Activated naive CD8-positive, alpha-beta T cell (primary cell): ENCODE measurements around the gene SAMD5.

Experiments
- H3K27ac Mint-ChIP-seq: one replicate; pipeline ENCODE4 v1.8.0; 2021; ENCODE audit warnings: mixed read lengths
- H3K27me3 Mint-ChIP-seq: one replicate; pipeline ENCODE4 v1.8.0; 2021; ENCODE audit warnings: mixed read lengths
- H3K36me3 Mint-ChIP-seq: one replicate; pipeline ENCODE4 v1.8.0; 2021; ENCODE audit warnings: mixed read lengths
- H3K4me1 Mint-ChIP-seq: one replicate; pipeline ENCODE4 v1.8.0; 2021; ENCODE audit warnings: low read depth, mixed read lengths
- H3K4me3 Mint-ChIP-seq: one replicate; pipeline ENCODE4 v1.8.0; 2021; ENCODE audit warnings: mild to moderate bottlenecking, mixed read lengths
- H3K9me3 Mint-ChIP-seq: one replicate; pipeline ENCODE4 v1.8.0; 2021; ENCODE audit warnings: low read depth, mixed read lengths

Gene SAMD5

GRCh38 chr6:147546501-147547368 lies 38.2 kb downstream of the SAMD5 start:
- Mint-ChIP-seq H3K9me3 (no peaks in the 10 kb centered on the region), H3K4me1 (no peaks in the 10 kb centered on the region), H3K4me3 (no peak overlapping the region), H3K36me3 (no peaks in the 10 kb centered on the region), H3K27me3 (peaks cover 3% of the 10 kb centered on the region), H3K27ac (no peak overlapping the region)

- no peaks in the 10 kb centered on the region for H3K9me3 Mint-ChIP-seq
- H3K36me3 Mint-ChIP-seq, result no peaks in the 10 kb centered on the region
- no peaks in the 10 kb centered on the region for H3K4me1 Mint-ChIP-seq
- no peak overlapping the region for H3K27ac Mint-ChIP-seq
- peaks cover 3% of the 10 kb centered on the region for H3K27me3 Mint-ChIP-seq
- no peak overlapping the region for H3K4me3 Mint-ChIP-seq
Observed at GRCh38 chr6:147547369-147547902, 38.9 kb downstream of the SAMD5 start.

GRCh38 chr6:147548921-147549475 lies 40.5 kb downstream of the SAMD5 start:
- Mint-ChIP-seq H3K9me3 (no peaks in the 10 kb centered on the region), H3K27me3 (peaks cover 3% of the 10 kb centered on the region), H3K4me1 (no peaks in the 10 kb centered on the region), H3K4me3 (no peak overlapping the region), H3K36me3 (no peaks in the 10 kb centered on the region), H3K27ac (no peak overlapping the region)

DNA sequence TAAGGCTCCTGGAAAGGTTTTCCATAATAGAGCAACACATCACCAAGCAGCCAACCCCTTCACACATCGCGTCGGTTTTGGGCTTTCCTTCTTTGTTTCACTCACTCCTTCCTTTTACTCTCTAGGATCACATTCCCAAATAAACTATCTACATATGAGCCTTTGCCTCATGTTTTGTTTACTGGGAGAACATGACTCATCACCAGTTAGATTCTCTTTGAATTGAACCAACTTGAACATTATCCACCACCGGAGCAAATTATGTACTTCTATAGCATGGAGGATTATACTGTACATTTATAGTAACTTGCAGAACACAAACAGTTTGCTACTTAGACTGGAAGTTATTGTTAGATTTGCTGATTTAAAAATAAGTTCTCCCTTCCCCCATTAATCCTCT lies 41.0 kb downstream of the SAMD5 start:
- H3K4me3 Mint-ChIP-seq, result no peak overlapping the region

GRCh38 chr6:147551976-147552375 lies 43.5 kb downstream of the SAMD5 start:
- Mint-ChIP-seq H3K4me1 (no peaks in the 10 kb centered on the region), H3K9me3 (no peaks in the 10 kb centered on the region), H3K27ac (no peak overlapping the region), H3K36me3 (no peaks in the 10 kb centered on the region), H3K27me3 (peaks cover 7% of the 10 kb centered on the region), H3K4me3 (no peak overlapping the region)

More for the DNA sequence above, 41.0 kb downstream of the SAMD5 start:
- H3K27ac Mint-ChIP-seq, result no peak overlapping the region
- H3K27me3 Mint-ChIP-seq, result peaks cover 3% of the 10 kb centered on the region
- no peaks in the 10 kb centered on the region for H3K36me3 Mint-ChIP-seq
- no peaks in the 10 kb centered on the region for H3K9me3 Mint-ChIP-seq
- H3K4me1 Mint-ChIP-seq, result no peaks in the 10 kb centered on the region

DNA sequence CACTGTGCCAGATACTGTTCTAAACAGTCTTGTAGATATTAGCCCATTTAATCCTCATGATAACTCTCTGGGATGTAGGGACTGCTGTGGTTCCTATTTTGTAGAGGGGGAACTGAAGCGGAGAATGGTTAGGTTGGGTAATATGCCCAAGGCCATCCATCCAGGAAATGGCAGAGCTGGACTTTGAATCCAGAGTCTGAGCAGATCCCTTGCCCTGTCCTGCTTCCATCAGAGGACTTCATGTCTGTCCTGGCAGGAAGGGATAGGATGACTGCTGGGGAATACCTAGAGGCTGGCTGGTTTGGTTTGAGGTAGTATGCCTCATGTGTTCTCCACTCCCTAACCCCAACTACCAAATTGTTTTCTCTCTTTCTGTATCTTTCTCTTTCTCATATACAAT lies 44.6 kb downstream of the SAMD5 start:
- Mint-ChIP-seq H3K27ac (no peak overlapping the region), H3K9me3 (no peaks in the 10 kb centered on the region)

GRCh38 chr6:147554281-147554680 lies 45.8 kb downstream of the SAMD5 start:
- H3K27ac Mint-ChIP-seq, result no peak overlapping the region
- no peaks in the 10 kb centered on the region for H3K4me1 Mint-ChIP-seq
- no peaks in the 10 kb centered on the region for H3K9me3 Mint-ChIP-seq
- H3K4me3 Mint-ChIP-seq, result no peak overlapping the region
- no peaks in the 10 kb centered on the region for H3K36me3 Mint-ChIP-seq
- H3K27me3 Mint-ChIP-seq, result peaks cover 9% of the 10 kb centered on the region

More for the DNA sequence above, 44.6 kb downstream of the SAMD5 start:
- H3K27me3 Mint-ChIP-seq, result peaks cover 7% of the 10 kb centered on the region
- H3K36me3 Mint-ChIP-seq, result no peaks in the 10 kb centered on the region
- no peak overlapping the region for H3K4me3 Mint-ChIP-seq
- H3K4me1 Mint-ChIP-seq, result no peaks in the 10 kb centered on the region

- Mint-ChIP-seq H3K4me1 (no peaks in the 10 kb centered on the region), H3K9me3 (no peaks in the 10 kb centered on the region), H3K27ac (no peak overlapping the region), H3K4me3 (no peak overlapping the region), H3K36me3 (no peaks in the 10 kb centered on the region), H3K27me3 (peaks cover 8% of the 10 kb centered on the region)
Observed at GRCh38 chr6:147559006-147559405, 50.5 kb downstream of the SAMD5 start.

DNA sequence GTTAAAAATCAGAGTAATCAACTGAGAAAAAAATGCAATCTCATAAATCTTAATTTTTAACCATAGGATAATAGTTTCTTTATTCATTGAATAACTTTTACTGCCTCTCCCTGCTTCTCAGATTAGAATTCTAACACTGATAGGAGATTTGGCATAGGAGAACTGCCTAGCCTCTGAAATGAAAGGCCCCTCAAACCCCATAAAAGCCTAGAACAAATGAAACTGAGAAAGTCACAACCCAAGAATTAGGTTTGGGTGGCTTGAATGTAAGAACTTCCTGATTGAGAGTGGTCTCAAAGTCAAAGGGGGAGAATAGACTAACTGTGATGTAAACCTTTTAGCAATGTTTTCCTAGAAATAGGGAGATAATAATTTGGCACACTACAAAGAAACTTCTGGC lies 52.2 kb downstream of the SAMD5 start:
- H3K4me1 Mint-ChIP-seq, result no peaks in the 10 kb centered on the region
- no peak overlapping the region for H3K4me3 Mint-ChIP-seq
- no peaks in the 10 kb centered on the region for H3K36me3 Mint-ChIP-seq
- H3K27ac Mint-ChIP-seq, result no peak overlapping the region
- peaks cover 5% of the 10 kb centered on the region for H3K27me3 Mint-ChIP-seq
- H3K9me3 Mint-ChIP-seq, result no peaks in the 10 kb centered on the region

DNA sequence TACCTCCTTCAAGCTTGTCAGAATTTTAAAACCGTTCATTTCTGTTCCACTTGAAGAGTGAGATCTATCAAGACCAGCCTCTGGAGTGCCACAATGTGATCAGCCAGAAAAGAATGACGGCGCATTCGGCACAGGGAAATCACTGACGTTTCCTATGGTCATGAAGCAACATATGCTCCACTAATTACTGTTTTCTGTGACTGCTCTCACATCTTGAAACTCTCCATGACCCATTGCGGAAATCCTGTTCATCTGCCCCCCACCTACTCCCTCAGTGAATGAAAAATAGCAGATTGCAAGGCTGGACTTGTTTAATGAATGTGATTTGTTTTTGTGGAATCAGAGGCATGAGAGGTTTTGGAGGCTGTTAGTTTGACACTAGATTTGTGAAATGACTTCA lies 53.2 kb downstream of the SAMD5 start:
- Mint-ChIP-seq H3K27me3 (peaks cover 4% of the 10 kb centered on the region), H3K4me1 (no peaks in the 10 kb centered on the region), H3K27ac (no peak overlapping the region), H3K9me3 (no peaks in the 10 kb centered on the region), H3K4me3 (no peak overlapping the region), H3K36me3 (no peaks in the 10 kb centered on the region)

DNA sequence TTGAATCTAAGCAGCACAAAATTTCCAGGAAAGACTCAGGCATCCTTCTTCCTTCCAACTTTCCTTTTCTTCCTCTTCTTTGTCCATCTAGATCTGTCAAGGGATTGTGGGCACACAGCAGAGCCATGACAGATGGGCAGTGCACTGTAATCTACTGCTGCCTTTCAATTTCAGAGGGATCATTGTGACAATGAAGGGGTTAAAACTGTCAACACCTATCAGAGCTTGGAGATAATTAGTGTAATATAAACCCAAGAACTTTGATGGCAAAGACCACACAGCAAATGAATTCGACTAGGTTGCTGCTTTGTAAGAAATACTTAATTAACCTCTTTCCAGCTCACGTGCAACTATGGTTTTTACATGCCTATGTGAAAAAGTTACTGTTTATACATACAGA lies 55.0 kb downstream of the SAMD5 start:
- Mint-ChIP-seq H3K4me1 (no peaks in the 10 kb centered on the region), H3K9me3 (no peaks in the 10 kb centered on the region), H3K27ac (no peak overlapping the region), H3K4me3 (no peak overlapping the region), H3K27me3 (peaks cover 4% of the 10 kb centered on the region), H3K36me3 (no peaks in the 10 kb centered on the region)

GRCh38 chr6:147564556-147564955 lies 56.1 kb downstream of the SAMD5 start:
- Mint-ChIP-seq H3K27me3 (peaks cover 2% of the 10 kb centered on the region), H3K4me1 (no peaks in the 10 kb centered on the region), H3K36me3 (no peaks in the 10 kb centered on the region), H3K9me3 (no peaks in the 10 kb centered on the region), H3K27ac (no peak overlapping the region), H3K4me3 (no peak overlapping the region)

DNA sequence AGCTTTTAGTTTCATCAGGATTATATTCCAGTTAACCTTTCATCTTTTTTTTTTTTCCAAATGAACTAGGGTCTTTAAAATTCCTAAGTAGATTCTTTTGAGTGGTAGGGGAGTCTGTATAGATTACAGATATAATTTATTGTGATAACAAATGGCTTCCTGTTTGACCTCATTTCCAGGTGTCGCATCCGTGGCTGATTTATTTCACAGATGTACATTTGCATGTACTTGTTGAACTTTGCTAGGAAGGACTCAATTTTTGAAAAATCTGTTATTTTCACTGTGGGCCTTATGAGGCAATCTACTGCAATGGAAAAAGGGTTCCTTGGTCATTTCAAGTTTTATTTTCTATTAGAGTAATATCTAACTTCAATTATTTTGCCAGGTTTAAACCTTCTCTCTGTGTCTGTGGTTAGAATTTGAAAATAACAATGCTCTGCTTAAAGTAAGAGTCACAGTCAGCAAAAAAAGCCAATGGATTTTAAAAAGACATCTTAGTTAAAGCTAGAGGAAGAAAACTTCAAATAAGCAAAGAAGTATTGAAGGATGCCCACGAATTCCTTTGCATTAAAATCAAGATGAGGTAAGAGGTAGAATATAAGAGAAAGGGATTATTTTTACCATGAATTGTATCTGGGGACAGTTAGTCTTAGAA lies 57.9 kb downstream of the SAMD5 start:
- Mint-ChIP-seq H3K9me3 (no peaks in the 10 kb centered on the region), H3K4me3 (no peak overlapping the region), H3K4me1 (no peaks in the 10 kb centered on the region), H3K27me3 (peaks cover 2% of the 10 kb centered on the region), H3K36me3 (no peaks in the 10 kb centered on the region), H3K27ac (no peak overlapping the region)

- Mint-ChIP-seq H3K27ac (no peak overlapping the region), H3K27me3 (peaks cover 1% of the 10 kb centered on the region), H3K36me3 (no peaks in the 10 kb centered on the region), H3K9me3 (no peaks in the 10 kb centered on the region), H3K4me1 (no peaks in the 10 kb centered on the region), H3K4me3 (no peak overlapping the region)
Observed at GRCh38 chr6:147567141-147567805, 58.8 kb downstream of the SAMD5 start.

GRCh38 chr6:147569788-147570187 lies 61.3 kb downstream of the SAMD5 start:
- H3K9me3 Mint-ChIP-seq, result no peaks in the 10 kb centered on the region
- no peaks in the 10 kb centered on the region for H3K4me1 Mint-ChIP-seq
- H3K36me3 Mint-ChIP-seq, result no peaks in the 10 kb centered on the region
- no peak overlapping the region for H3K27ac Mint-ChIP-seq
- peaks cover 1% of the 10 kb centered on the region for H3K27me3 Mint-ChIP-seq
- H3K4me3 Mint-ChIP-seq, result no peak overlapping the region
